CD4-positive, alpha-beta T cell (primary cell): ENCODE data around the gene DSEL. TPM values are rescaled to one million over a fixed set of nuclear protein-coding genes. Genes with fewer than 3 reads are reported as not detected.
A peak's percentile ranks its signal among the peaks of the same experiment; 100 is the strongest.

Source experiments
- ATAC-seq: fragments of 200-7000 bp; cut with Tn5 transposase; one replicate; pipeline ENCODE4 v1.10.0; 2022; ENCODE audit warnings: mild to moderate bottlenecking; ENCODE audit not compliant: poor library complexity
- CTCF ChIA-PET: fragments of 350-600 bp; sonication (Branson Sonifier 250); formaldehyde crosslinking; loops from one replicate; lab custom pipeline; 2021; ENCODE audit warnings: antibody characterized with exemption, inconsistent platforms; lab: Charles Lee
- POLR2A ChIA-PET: fragments of 350-600 bp; sonication (Branson Sonifier 250); formaldehyde crosslinking; loops from one replicate; lab custom pipeline; 2021; ENCODE audit warnings: antibody characterized with exemption, inconsistent platforms; lab: Charles Lee
- DNase-seq, 14 experiments: peaks; one replicate each; pipeline ENCODE4 v3.0.0-alpha.2; 2013 to 2020; ENCODE audit warnings: mixed read lengths in 2 of 14
- H3K27ac ChIP-seq, 2 donors: one replicate each; pipeline versions ENCODE4 v1.5.1 to v1.7.0; 2013; ENCODE audit warnings: low read length in 2 of 2, low read depth in 1 of 2, mild to moderate bottlenecking in 1 of 2
- H3K27me3 ChIP-seq, 2 experiments: 1 replicate in 1 of 2; 2 replicates in 1 of 2; pipeline versions ENCODE4 v1.6.1 to v1.7.0; 2013; ENCODE audit warnings: low read length in 2 of 2, control low read depth in 1 of 2, mild to moderate bottlenecking in 1 of 2, moderate library complexity in 1 of 2; ENCODE audit not compliant: insufficient read depth in 2 of 2, control insufficient read depth in 1 of 2
- H3K36me3 ChIP-seq: one replicate; pipeline ENCODE4 v1.6.1; 2013; ENCODE audit warnings: low read length, control low read depth; ENCODE audit not compliant: insufficient read depth
- H3K4me1 ChIP-seq: one replicate; pipeline ENCODE4 v1.6.1; 2013; ENCODE audit warnings: low read length, control low read depth; ENCODE audit not compliant: insufficient read depth
- H3K4me3 ChIP-seq: one replicate; pipeline ENCODE4 v1.5.1; 2013; ENCODE audit warnings: mild to moderate bottlenecking, low read length, moderate library complexity
- H3K9me3 ChIP-seq, 2 experiments: 1 replicate in 1 of 2; 2 replicates in 1 of 2; pipeline versions ENCODE4 v1.6.1 to v1.7.0; 2013; ENCODE audit warnings: low read length in 2 of 2, mild to moderate bottlenecking in 2 of 2, control low read depth in 1 of 2, moderate library complexity in 1 of 2; ENCODE audit not compliant: control insufficient read depth in 1 of 2, insufficient read depth in 1 of 2
- H3K27ac Mint-ChIP-seq: one replicate; pipeline ENCODE4 v1.8.0; 2020; ENCODE audit warnings: mixed read lengths
- H3K27me3 Mint-ChIP-seq: one replicate; pipeline ENCODE4 v1.8.0; 2021; ENCODE audit warnings: mixed read lengths
- H3K36me3 Mint-ChIP-seq: one replicate; pipeline ENCODE4 v1.8.0; 2021; ENCODE audit warnings: low read depth, mixed read lengths
- H3K4me1 Mint-ChIP-seq: one replicate; pipeline ENCODE4 v1.8.0; 2021; ENCODE audit warnings: low read depth, mixed read lengths
- H3K4me3 Mint-ChIP-seq: one replicate; pipeline ENCODE4 v1.8.0; 2020; ENCODE audit warnings: mild to moderate bottlenecking, mixed read lengths
- H3K9me3 Mint-ChIP-seq: one replicate; pipeline ENCODE4 v1.8.0; 2020; ENCODE audit warnings: mixed read lengths
- intact Hi-C, 2 experiments: fragments of 100-400 bp; cut with DNase I in 1 of 2; cut with micrococcal nuclease in 1 of 2; formaldehyde crosslinking; loops; one replicate each; pipeline versions ENCODE4 v1.15.1 to v1.9.0; 2023 to 2025; cut with DNase I, micrococcal nuclease
- total RNA-seq, 174 experiments: library from RNA in 2 of 174; stranded (reverse) in 2 of 174; gene quantifications; one replicate each; pipeline ENCODE4 v1.2.3 and lab custom pipeline; 2021 to 2026
- TF ChIP-seq, protein P1 (sequence below): fragments of 200-600 bp; IDR thresholded peaks from one replicate; pipeline ENCODE4 v1.8.0; 2022; ENCODE audit warnings: antibody characterized with exemption, mild to moderate bottlenecking

Gene DSEL
- total RNA-seq, 2 experiments from 2014 or later = 0.52 to 0.53 TPM

DNA sequence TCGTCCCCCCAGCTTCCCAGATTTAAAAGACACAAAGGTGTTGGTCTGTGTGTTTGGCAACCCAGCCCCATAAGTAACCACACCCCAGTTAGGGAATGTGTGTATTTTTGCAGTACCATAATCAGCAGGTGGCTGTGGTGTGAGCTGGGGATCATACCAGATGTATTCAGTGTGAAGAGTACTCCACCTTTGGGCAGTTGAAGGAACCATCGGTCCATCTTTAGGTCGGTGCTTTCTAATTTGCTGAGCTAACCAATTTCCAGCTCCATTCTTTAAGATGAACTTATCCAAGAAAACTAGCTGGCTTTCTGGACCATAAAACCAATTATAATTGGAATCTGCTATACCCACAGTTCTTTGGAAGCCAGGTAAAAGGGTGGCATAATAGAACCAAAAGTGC lies 3.2 kb downstream of the DSEL start:
- ChIA-PET POLR2A (no interaction called here), CTCF (no interaction called here)
- DNase-seq (peak in 3 of 14 experiments; percentile 29 to 33 (median 33)), ATAC-seq (no peak)
- Mint-ChIP-seq H3K4me3 (no peak overlapping the region), H3K27ac (no peak overlapping the region), H3K4me1 (peaks cover 34% of the 10 kb centered on the region), H3K9me3 (no peaks in the 10 kb centered on the region), H3K27me3 (no peaks in the 10 kb centered on the region), H3K36me3 (no peaks in the 10 kb centered on the region)
- H3K9me3 ChIP-seq = no peaks in the 10 kb centered on the region
- H3K27ac ChIP-seq = no peak overlapping the region
- no peak overlapping the region for H3K4me3 ChIP-seq
- peaks cover 18% of the 10 kb centered on the region for H3K4me1 ChIP-seq
- TF ChIP-seq, protein P1, sequence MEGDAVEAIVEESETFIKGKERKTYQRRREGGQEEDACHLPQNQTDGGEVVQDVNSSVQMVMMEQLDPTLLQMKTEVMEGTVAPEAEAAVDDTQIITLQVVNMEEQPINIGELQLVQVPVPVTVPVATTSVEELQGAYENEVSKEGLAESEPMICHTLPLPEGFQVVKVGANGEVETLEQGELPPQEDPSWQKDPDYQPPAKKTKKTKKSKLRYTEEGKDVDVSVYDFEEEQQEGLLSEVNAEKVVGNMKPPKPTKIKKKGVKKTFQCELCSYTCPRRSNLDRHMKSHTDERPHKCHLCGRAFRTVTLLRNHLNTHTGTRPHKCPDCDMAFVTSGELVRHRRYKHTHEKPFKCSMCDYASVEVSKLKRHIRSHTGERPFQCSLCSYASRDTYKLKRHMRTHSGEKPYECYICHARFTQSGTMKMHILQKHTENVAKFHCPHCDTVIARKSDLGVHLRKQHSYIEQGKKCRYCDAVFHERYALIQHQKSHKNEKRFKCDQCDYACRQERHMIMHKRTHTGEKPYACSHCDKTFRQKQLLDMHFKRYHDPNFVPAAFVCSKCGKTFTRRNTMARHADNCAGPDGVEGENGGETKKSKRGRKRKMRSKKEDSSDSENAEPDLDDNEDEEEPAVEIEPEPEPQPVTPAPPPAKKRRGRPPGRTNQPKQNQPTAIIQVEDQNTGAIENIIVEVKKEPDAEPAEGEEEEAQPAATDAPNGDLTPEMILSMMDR = no peak
- no peaks in the 10 kb centered on the region for H3K36me3 ChIP-seq
- intact Hi-C loops = loop anchor here (5.0 to 10.0 kb wide), 3 partner anchors 1144 to 1209 kb away; partner anchors contain the start of gene TMX3 (in 1 of the 2)
- H3K27me3 ChIP-seq = no peaks in the 10 kb centered on the region

GRCh38 chr18:67511840-67512239 lies 4.7 kb downstream of the DSEL start:
- POLR2A ChIA-PET = no interaction called here
- Mint-ChIP-seq H3K27me3 (no peaks in the 10 kb centered on the region), H3K27ac (no peak overlapping the region), H3K4me1 (peaks cover 19% of the 10 kb centered on the region), H3K36me3 (no peaks in the 10 kb centered on the region), H3K4me3 (no peak overlapping the region), H3K9me3 (no peaks in the 10 kb centered on the region)
- ATAC-seq (no peak), DNase-seq (no peak)
- no peak overlapping the region for H3K4me3 ChIP-seq
- no peak overlapping the region for H3K27ac ChIP-seq
- no peaks in the 10 kb centered on the region for H3K9me3 ChIP-seq
- H3K36me3 ChIP-seq = no peaks in the 10 kb centered on the region
- H3K27me3 ChIP-seq = no peaks in the 10 kb centered on the region
- intact Hi-C loops = loop anchor here (5.0 to 10.0 kb wide), 3 partner anchors 1145 to 1210 kb away; partner anchors contain the start of gene TMX3 (in 1 of the 2)
- H3K4me1 ChIP-seq = peaks cover 6% of the 10 kb centered on the region
- CTCF ChIA-PET = no interaction called here
- TF ChIP-seq, protein P1 = no peak

- Histone ChIP-seq H3K27ac (no peak overlapping the region), H3K36me3 (no peaks in the 10 kb centered on the region), H3K9me3 (no peaks in the 10 kb centered on the region), H3K27me3 (no peaks in the 10 kb centered on the region), H3K4me3 (no peak overlapping the region), H3K4me1 (peaks cover 1% of the 10 kb centered on the region)
- Mint-ChIP-seq H3K9me3 (no peaks in the 10 kb centered on the region), H3K4me3 (no peak overlapping the region), H3K36me3 (no peaks in the 10 kb centered on the region), H3K27me3 (no peaks in the 10 kb centered on the region), H3K4me1 (peaks cover 14% of the 10 kb centered on the region), H3K27ac (no peak overlapping the region)
- intact Hi-C loops = loop anchor here (5.0 to 10.0 kb wide), 3 partner anchors 1146 to 1211 kb away; partner anchors contain the start of gene TMX3 (in 1 of the 2)
- DNase-seq (no peak), ATAC-seq (no peak)
- ChIA-PET POLR2A (no interaction called here), CTCF (interaction anchor here (0.6 kb wide), 1 partner anchor 14 kb away, joined by 3 read pairs; no protein-coding TSS in a partner anchor)
- TF ChIP-seq, protein P1 = no peak
These were observed 5.7 kb downstream of the DSEL start for GRCh38 chr18:67510831-67511230.
